NCI-H345 (cell line): ENCODE data around the gene KCNJ16.

Source experiments
- DNase-seq: peaks from one replicate; lab custom pipeline; 2025; lab: John Stamatoyannopoulos, UW

The KCNJ16 gene

DNA sequence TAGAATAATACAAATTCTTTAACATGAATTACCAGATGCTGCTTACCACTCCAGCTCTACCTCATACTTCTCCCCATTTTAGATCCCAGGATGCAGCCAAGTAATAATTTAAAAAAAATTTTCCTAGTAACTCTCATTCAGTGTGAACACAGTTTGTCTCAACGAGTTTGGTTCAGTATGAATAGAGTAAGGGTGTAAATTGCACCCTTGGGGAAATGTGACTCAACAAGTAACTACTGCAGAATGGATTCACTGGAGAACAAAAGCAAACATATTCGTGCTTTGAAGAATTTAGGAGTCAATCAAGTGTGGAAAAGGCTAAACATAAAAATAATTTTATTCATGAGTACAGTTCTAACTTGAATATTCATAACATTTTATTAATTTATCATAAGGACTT is 23.0 kb downstream of the KCNJ16 start:
- no peak for DNase-seq

DNA sequence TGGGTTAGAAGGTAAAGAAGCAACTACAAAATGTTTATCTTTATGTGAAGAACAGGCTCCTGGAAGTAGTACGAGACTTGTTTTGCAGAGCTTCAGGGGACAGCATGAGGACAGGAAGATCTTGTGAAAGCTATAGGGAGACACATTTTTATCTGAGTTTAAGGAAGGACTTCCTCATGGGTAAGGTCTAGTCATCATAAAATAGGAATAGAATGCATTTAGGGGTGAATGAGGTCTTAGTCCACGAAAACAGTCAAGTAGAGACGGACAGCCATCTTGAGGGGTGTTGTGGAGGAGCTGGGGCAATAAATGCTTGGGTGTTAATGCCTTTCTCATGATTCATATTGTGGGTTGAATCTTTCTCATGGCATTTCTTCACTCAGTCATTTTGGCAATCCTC is 24.3 kb downstream of the KCNJ16 start:
- no peak for DNase-seq

DNA sequence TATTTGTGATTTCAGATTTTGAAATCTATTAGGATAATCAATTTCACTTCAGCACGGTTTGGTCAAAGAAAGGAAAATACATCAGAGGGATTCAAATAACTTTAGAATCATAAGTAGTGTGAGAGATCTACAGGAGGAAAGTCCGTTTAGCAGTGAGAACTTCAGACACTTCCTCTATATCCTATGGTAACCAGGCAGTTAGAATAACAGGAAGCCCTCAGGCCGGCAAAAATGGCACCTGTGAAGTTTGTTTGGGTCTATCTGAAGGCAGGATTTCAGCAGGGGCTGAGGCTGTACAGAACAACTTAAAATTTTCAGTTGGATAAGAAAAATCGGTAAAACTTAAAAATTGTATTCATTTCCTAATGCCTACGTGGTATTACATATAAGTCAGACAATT is 24.9 kb downstream of the KCNJ16 start:
- DNase-seq, result no peak

GRCh38 chr17:70100983-70101382 is 26.0 kb downstream of the KCNJ16 start:
- DNase-seq, result no peak

GRCh38 chr17:70102531-70102930 is 27.5 kb downstream of the KCNJ16 start:
- no peak for DNase-seq

DNA sequence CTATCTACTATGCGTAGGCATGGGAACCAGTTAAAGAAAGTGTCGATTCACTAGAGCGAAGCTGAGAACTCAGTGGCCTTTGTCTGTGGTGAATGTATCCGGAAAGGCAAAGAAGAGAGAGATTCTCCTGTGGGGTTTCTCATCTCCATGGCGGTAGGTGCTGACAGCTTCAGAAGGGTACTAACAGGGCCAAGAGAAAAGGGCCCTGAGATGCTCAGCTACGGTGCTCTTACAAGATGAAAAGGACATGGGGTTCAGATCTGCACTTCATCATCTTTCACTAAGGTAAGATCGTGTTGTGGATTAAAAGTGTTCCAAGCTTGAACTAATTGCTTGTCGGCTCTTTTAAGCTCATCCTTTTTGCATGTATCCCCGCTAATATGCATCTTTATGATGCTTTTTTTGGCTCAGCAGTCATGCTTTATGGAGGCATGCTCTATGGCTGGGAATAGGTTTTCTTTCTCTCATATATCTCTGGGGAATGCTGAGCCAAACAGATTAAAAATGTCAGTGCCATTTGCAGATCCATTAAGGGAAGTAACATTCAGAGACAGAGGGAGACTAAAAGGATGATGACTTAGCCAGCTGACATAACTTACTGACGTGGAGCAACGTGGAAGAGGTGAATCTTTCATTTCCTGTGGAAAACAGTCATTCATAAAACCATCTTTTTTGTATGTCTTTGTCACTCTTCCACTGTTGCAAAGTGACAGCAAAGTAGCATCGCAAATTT is 29.9 kb downstream of the KCNJ16 start:
- DNase-seq, result no peak

DNA sequence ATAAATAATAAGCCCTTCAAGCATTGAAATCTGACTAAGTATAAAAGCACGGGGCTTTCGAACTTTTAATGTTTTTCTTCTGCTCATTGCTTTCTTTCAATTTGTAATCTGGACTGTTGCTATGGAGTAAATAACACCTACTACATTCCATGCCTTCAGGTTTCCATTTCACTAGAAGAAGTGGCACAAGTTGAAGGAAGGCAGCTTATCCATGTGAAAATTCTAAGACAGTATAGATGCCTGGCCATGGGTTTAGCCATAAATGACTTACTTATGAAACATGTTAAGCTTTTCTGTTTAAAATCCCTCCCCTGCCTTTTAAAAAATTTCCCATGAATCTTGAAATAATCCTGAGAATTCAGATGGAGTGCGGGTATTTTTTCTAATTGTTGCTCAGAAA is 30.6 kb downstream of the KCNJ16 start:
- DNase-seq, result no peak

GRCh38 chr17:70106551-70106950 is 31.5 kb downstream of the KCNJ16 start:
- DNase-seq, result no peak

GRCh38 chr17:70107441-70107840 is 32.4 kb downstream of the KCNJ16 start:
- DNase-seq, result no peak

DNA sequence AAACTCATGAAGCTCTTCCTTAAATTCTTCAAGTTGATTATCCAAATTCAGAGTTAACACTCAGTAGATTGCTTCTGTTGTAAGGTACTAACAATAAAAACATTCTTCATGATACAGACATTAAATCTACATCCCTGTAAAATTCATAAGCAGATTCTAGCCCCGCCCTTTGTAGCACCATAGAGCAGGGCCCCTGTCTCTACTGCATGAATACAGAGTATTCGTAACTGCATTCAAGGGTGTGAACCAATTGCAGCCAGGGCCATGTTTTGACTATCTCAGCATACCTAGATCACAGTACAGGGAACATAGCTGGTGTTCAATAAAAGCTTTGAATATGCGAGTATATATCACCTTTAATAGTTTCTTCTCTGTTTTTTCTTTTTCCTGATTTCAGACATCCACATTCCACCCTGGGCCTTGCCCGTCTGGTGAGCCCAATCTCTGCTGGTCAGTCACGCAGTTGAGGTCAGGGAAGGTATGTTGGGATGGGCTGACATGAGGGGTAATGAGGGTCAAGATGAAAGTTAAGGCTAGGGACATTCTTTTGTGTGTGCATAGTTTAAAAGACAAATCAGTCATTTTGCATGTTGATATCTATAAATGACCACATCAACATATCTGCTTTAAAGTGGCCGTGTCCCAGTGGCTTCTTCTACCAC is 33.0 kb downstream of the KCNJ16 start:
- DNase-seq, result no peak

DNA sequence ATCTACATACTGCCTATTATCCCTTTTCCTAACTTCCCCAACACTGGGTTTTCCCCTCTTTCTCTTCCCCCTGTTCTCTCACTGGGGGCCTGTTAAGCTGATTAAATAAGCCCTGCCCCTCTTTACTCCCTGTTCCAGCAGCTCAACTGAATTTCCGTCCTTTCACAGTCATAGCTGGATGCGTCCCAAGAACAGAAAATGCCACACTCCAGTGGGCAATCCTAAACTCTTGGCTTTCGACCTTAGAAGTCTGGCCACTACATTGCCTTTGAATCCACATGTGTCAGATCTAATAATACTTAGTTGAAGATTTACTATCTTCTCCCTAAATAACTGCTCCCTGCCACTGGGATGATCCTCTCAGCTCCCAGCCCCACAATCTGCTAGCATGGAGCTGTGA is 34.5 kb downstream of the KCNJ16 start:
- DNase-seq, result no peak

- DNase-seq, result no peak
Measured at GRCh38 chr17:70110443-70110880, 35.4 kb downstream of the KCNJ16 start.

- DNase-seq, result no peak
Measured at GRCh38 chr17:70111201-70111600, 36.2 kb downstream of the KCNJ16 start.

- DNase-seq, result no peak
Measured at GRCh38 chr17:70114405-70114804, 39.4 kb downstream of the KCNJ16 start.

DNA sequence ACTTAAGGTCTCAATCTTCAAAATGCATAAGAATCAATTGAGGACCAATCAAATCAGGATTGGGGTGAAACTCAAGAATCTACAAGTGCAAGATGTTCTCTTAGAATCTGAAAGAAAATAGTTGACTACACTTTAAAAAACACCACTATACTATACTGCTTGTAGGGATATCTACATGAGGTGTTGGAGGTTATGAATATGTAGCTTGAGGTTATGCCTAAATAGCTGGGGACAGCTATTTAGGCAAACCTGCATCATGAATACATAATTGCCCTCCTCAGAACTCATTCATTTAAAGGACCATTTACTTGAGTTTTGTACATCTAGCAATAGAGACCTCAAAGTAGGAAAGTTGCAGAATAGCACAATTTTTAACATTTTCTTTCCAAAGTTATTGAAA is 40.1 kb downstream of the KCNJ16 start:
- no peak for DNase-seq

DNA sequence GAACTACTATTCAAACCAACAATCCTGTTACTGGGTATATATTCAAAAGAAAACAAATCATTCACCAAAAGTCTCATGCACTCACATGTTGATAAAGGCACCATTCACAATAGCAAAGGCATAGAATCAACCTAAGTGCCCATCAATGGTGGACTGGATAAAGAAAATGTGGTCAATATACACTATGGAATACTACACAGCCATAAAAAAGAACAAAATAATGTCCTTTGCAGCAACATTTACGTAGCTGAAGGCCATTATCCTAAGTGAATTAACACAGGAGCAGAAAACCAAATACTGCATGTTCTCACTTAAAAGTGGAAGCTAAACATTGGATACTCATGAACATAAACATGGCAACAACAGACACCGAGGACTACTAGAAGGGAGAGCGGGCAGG is 41.9 kb downstream of the KCNJ16 start:
- no peak for DNase-seq

DNA sequence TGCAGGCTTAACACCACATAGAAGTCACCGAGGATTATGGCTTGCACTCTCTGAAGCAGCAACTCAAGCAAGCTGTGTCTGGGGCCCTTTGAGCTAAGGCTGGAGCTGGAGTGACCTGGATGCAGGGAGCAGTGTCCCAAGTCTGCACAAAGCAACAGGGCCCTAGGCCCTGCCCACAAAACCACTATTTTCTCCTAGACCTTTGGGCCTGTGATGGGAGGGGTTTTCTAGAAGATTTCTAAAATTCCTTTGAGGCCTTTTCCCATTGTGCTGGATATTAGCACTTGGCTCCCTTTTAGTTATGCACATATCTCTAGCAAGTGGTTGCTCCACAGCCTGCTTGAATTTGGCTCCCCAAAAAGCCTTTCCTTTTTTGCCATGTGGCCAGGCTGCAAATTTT is 44.5 kb downstream of the KCNJ16 start:
- no peak for DNase-seq

DNA sequence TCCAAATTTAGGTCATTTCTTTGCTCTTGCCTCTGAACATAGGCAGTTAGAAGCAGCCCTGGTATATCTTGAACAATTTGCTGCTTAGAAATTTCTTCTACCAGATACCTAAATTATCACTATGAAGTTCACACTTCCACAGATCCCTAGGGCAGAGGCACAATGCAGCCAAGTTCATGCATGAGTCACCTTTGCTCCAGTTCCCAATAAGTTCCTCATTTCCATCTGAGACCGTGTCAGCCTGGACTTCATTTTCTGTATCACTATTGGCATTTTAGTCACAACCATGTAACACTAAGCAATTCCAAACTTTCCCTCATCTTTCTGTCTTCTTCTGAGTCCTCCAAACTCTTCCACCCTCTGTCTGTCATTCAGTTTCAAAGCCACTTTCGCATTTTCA is 45.0 kb downstream of the KCNJ16 start:
- DNase-seq, result no peak

DNA sequence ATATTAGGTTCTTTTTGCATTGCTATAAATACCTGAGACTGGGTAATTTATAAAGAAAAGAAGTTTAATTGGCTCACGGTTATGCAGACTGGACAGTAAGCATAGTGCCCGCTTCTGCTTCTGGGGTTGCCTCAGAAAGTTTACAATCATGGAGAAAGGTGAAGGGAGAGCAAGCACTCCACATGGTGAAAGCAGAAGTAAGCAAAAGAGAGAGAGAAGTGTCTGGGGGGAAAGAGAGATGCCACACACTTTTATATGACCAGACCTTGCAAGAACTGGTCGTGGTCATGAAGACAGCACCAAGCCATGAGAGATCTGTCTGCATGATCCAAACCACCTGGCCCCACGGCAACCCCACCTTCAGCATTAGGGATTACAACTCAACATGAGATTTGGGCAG is 45.4 kb downstream of the KCNJ16 start:
- DNase-seq, result no peak

- DNase-seq, result no peak
Measured at GRCh38 chr17:70121126-70121525, 46.1 kb downstream of the KCNJ16 start.

- no peak for DNase-seq
Measured at GRCh38 chr17:70123193-70123592, 48.2 kb downstream of the KCNJ16 start.

DNA sequence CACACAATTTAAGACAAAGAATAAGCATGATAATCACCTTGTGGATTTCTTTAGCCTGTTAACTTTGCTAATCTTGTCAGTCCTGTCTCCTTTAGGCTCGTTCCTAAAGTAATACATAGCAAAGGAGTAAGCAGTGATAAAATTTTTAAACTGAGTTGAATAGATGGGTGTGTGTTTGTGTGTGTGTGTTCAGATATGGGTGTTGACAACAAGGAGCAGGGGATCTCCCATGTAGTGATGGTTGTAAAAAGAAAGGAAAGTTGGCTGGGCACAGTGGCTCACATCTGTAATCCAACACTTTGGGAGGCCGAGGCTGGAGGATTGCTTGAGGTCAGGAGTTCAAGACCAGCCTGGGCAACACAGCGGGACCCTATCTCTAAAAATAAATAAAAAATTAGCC is 49.7 kb downstream of the KCNJ16 start:
- DNase-seq, result no peak

GRCh38 chr17:70127221-70127873 is 52.3 kb downstream of the KCNJ16 start:
- no peak for DNase-seq
